Brain pericyte (primary cell): Measurements from ENCODE around the gene RAB11FIP4.

Experiments used
- DNase-seq: peaks from one replicate; pipeline ENCODE4 v3.0.0-alpha.2; 2012; ENCODE audit warnings: low read depth, low spot score

Gene RAB11FIP4

DNA sequence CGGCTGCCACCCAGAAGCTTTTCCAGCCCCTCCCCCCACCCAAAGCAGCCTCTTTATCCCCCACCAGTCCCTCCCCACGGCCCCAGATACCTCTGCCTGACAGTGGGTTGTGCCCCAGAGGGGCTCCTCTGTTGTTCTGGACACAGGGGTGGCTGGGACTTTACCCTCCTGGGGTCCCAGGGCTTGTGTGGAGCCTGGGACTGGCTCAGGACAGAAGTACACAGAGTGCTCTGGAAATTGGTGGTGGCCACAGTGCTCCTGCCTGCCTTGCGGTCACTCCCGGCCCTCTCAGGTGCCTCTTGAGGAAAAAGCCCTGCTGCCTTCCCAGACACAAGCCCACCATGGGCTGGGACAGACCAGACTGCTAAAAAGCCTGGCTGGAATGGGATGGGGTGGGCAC lies 68.2 kb downstream of the RAB11FIP4 start:
- no peak for DNase-seq

GRCh38 chr17:31460226-31460721 lies 68.8 kb downstream of the RAB11FIP4 start:
- DNase-seq: no peak

- no peak for DNase-seq
Observed at GRCh38 chr17:31461227-31461810, 69.8 kb downstream of the RAB11FIP4 start.

- DNase-seq: no peak
Observed at GRCh38 chr17:31462261-31462660, 70.8 kb downstream of the RAB11FIP4 start.

DNA sequence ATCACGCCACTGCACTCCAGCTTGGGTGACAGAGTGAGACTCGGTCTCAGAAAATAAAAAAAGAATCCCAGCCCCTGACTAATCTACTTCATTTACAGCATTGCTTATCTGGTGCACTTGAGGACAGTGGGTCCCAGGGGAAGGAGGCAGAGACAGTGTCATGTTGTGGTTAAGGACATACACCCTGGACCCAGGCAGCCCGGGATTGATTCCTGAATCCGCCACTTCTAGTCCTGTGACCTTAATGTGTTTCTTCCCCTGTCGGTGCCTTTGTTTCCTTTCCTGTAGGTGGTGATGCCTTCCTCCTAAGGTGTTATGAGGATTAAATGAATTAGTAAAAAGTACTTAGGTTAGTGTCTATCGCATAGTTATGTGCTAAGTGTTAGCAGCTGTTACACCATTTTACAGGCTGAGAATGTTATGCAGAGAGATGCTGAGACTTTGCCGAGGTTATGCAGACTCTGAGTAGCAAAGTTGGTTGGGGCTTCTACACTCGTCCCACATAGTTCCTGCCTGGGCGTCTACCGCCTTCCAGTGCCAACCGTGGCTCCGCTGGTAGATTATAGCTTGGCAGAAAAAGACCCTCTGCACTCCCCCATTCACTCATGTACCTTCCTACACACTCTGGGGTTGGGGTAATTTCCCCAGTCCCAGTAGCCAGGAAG lies 74.8 kb downstream of the RAB11FIP4 start:
- DNase-seq: no peak

GRCh38 chr17:31467502-31468256 lies 76.2 kb downstream of the RAB11FIP4 start:
- no peak for DNase-seq

DNA sequence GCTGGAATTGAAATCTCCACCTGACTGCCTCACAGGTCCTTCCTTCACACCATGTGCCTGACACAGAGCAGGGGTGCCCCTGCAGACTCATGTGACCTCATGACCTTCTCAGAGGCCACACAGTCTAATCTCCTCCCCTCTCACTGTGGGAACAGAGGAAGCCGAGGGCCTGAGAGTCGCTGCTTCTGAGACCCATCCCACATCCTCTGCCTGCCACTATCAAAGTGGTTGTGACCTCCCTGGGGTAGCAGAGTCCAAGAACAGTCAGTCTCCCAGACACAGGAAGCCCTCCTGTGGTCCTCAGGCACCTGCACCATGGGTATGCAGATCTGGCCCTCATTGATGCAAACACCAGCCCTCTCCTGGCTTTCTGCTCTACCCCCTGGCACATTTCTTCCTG lies 78.5 kb downstream of the RAB11FIP4 start:
- no peak for DNase-seq

- no peak for DNase-seq
Observed at GRCh38 chr17:31470592-31470991, 79.1 kb downstream of the RAB11FIP4 start.

DNA sequence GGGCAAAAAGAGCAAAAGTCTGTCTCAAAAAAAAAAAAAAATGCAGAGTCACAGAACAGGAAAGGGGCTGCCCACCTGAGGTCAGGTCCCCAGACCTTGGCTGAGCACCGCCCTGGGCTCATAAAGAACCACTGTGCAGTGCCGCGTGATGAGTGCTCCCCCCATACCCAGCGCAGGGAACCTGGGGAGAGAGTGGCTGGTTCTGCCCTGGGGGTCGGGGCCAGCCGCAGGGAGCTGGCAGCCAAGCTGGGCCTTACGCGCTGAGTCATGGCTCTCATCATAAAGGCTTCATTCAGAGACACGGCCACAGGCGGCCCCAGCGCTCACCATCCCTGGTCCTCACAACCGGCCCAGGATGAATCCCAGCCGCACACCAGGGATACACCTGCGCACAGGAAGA lies 80.7 kb downstream of the RAB11FIP4 start:
- no peak for DNase-seq

DNA sequence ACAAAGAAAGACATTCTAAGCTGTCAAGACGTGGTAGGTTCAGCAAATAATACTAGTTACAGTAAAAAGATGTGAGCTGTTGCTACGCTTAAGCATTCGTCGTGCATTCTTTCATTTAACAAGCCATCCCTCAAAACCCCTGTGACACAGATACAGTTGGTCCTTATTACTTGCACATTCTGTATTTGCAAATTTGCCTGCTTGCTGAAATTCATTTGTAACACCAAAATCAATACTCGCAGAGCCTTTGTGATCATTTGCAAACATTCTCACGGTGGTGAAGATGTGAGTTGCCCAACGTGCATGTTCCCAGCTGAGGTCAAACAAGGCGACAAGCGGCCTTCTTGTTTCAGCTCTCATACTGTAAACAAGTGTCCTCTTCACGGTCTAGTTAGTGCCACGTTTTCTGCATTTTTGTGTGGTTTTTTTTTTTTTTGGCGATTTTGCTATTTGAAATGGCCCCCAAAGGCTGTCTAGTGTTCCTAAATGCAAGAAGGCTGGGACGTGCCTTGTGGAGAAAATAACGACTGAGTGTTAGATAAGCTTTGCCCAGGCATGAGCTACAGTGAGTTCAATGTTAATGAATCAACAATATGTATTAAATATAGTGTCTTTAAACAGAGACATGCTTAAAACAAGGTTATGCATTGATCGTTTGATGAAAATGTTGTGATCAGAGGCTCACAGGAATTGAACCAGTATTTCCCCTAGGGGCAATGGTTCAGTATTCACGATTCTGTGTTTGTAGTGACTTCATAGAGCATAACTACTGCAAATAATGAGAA lies 84.1 kb downstream of the RAB11FIP4 start:
- no peak for DNase-seq

- no peak for DNase-seq
Observed at GRCh38 chr17:31476525-31477416, 85.3 kb downstream of the RAB11FIP4 start.

DNA sequence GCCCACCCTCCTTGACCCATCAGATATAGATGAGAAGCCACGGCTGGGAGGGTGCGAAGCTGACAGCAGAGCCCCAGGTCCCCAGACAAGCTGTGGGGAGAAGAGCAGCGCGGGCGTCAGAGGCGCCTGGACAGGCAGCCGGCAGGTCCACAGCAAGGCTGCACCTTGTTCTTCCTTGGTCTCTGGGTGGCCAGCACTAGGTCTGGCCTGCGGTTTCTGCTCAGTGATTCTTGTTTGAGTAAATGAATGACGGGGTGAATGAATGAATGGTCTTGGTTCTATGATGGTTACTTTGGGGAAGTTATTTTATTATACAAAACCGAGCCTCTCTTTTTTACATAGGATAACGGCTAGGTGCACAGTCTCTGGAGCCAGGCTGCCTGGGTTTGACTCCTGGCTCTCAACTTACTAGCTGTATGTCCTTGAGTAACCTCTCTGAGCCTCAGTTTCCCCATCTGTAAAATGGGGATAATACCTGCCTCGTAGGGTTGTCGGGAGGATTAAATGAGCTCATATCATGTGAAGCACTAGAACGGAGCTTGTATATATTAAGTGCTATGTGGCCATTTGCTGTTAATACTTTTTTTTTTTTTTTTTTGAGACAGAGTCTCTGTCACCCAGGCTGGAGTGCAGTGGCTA lies 86.1 kb downstream of the RAB11FIP4 start:
- DNase-seq: no peak

- DNase-seq: no peak
Observed at GRCh38 chr17:31479062-31479408, 87.6 kb downstream of the RAB11FIP4 start.

DNA sequence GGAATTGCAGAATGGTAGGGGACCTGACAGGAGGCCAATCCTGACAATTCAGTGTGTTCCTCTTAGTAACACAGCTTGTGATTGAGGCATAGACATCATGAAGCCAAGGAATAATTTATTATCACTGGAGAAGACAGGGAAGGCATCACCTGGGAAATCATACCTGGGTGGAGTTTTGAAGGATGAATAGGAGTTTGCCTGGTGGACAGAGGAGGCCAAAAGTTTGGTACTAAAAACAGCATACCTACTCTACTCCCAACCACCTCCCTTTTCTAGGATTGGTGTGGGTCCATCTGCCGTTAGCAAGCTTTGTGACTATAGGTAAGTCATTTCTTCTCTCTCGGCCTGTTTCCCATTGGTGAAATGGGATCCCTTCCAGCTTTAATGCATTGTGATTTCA lies 88.0 kb downstream of the RAB11FIP4 start:
- DNase-seq: no peak

GRCh38 chr17:31480067-31480466 lies 88.6 kb downstream of the RAB11FIP4 start:
- no peak for DNase-seq

- DNase-seq: no peak
Observed at GRCh38 chr17:31480904-31481782, 89.7 kb downstream of the RAB11FIP4 start.

GRCh38 chr17:31481783-31482081 lies 90.3 kb downstream of the RAB11FIP4 start:
- no peak for DNase-seq

DNA sequence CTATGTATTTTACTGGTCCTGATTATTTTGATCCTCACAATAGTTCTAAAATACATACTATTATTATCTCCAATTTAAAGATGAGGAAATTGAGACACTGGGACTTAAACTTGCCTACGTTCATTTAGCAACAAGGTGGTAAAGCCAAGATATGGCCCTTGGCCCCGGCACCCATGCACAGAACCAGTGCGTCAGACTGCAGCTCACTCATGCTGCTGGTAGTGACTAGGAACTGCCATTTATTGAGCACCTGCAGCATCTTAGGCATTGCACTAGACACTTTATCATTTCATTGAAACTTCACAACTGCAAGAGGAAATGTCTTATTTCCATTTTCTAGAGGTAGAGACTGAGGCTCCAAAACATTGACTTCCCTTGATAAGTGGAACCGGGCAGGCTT lies 93.3 kb downstream of the RAB11FIP4 start:
- no peak for DNase-seq

- no peak for DNase-seq
Observed at GRCh38 chr17:31486351-31487062, 95.0 kb downstream of the RAB11FIP4 start.
